ENCODE data around the gene PRELP. TPM values are rescaled to one million over a fixed set of nuclear protein-coding genes. Genes with fewer than 3 reads are reported as not detected.

PRELP gene
- total and polyA plus RNA-seq, 2 of the 8 experiments (the other 6 are each of a cell fraction or from before 2014, with no cell fraction given): 0.13 to 0.23 TPM

GRCh38 chr1:203492082-203492747, 16.6 kb downstream of the PRELP start:
- no peaks in the 10 kb centered on the region for H3K23me2 ChIP-seq (ENCODE audit: low read depth, low read length)
- no peaks in the 10 kb centered on the region for H4K20me1 ChIP-seq (replicated peaks in 1 of 2; ENCODE audit: control insufficient read depth in 1 of 2, insufficient read depth in 2 of 2, low read length in 2 of 2)
- no peak overlapping the region for H4K5ac ChIP-seq (ENCODE audit: insufficient read length, low read depth, low read length)
- no peak overlapping the region for H3K4ac ChIP-seq (replicated peaks; ENCODE audit: insufficient read length, low read depth, low read length)
- 0 out of 2 replicates have a peak overlapping the region, but pooled peaks have one; percentile 55 for H2BK20ac ChIP-seq (ENCODE audit: low read length)
- no peak overlapping the region for H2BK5ac ChIP-seq (ENCODE audit: low read depth, low read length)
- no peak overlapping the region for H2BK120ac ChIP-seq (replicated peaks; ENCODE audit: low read depth, low read length)
- H2AK5ac ChIP-seq (ENCODE audit: low read depth, low read length): no peak overlapping the region
- WGBS, 2 experiments (ENCODE audit: extremely low coverage in 1 of 2, insufficient coverage in 1 of 2, insufficient read length in 1 of 2, insufficient replicate concordance in 2 of 2, low coverage in 1 of 2, low lambda C conversion rate in 2 of 2, missing lambda C conversion rate in 1 of 2): 69% methylated on average over 7 of the region's 8 CpGs; no CpG with 5 or more reads in 1 of the 2 experiments
- H3K27me3 ChIP-seq (replicated peaks in 1 of 4; ENCODE audit: control insufficient read depth in 3 of 4, extremely low read depth in 1 of 4, insufficient read depth in 3 of 4, low read length in 3 of 4): no peaks in the 10 kb centered on the region; a peak in 1 of 7 replicates
- no peak overlapping the region for H2BK15ac ChIP-seq (ENCODE audit: low read length)
- no peaks in the 10 kb centered on the region for H3K79me2 ChIP-seq (ENCODE audit: control insufficient read depth in 1 of 2, insufficient read depth in 2 of 2, low read length in 2 of 2)
- no peak overlapping the region for H2BK12ac ChIP-seq (ENCODE audit: low read depth, low read length)
- no peak overlapping the region for H3K14ac ChIP-seq (ENCODE audit: insufficient read length)
- H4K8ac ChIP-seq (ENCODE audit: extremely low read depth, insufficient read depth, low read length): no peak overlapping the region
- FAIRE-seq (no peak), DNase-seq (ENCODE audit: low read depth in 1 of 2, low spot score in 2 of 2) (no peak)
- peaks cover 0 to 15% (median 6%) of the 10 kb centered on the region in 4 experiments; a peak in 6 of 7 replicates for H3K4me1 ChIP-seq (replicated peaks in 1 of 4; ENCODE audit: control insufficient read depth in 3 of 4, insufficient read depth in 4 of 4, low read length in 3 of 4)
- CTCF ChIA-PET (ENCODE audit: partially characterized antibody): interaction anchor here (0.7 to 7.4 kb wide), 5 partner anchors 17 to 222 kb away, joined by 3 to 188 read pairs (median 4); partner anchors contain the start of gene PRELP
- H2AFZ ChIP-seq (ENCODE audit: low read length): no peak overlapping the region
- H3K9me3 ChIP-seq (ENCODE audit: insufficient read depth in 2 of 2, low read depth in 1 of 2, low read length in 1 of 2): no peaks in the 10 kb centered on the region
- no peak overlapping the region for H3K4me3 ChIP-seq (ENCODE audit: extremely low read depth in 1 of 4, insufficient read depth in 2 of 4, low read depth in 3 of 4, low read length in 4 of 4)
- no peaks in the 10 kb centered on the region for H3K79me1 ChIP-seq (ENCODE audit: low read depth, low read length)
- H3K4me2 ChIP-seq (ENCODE audit: insufficient read depth in 1 of 2, low read depth in 2 of 2, low read length in 2 of 2): no peak overlapping the region; a peak in 1 of 4 replicates
- POLR2A ChIA-PET (ENCODE audit: partially characterized antibody): no interaction called here
- H3K27ac ChIP-seq (ENCODE audit: low read depth, low read length): no peak overlapping the region
- H3K18ac ChIP-seq (ENCODE audit: extremely low read depth, low read length): no peak overlapping the region
- no peak overlapping the region for H4K91ac ChIP-seq (replicated peaks; ENCODE audit: insufficient read length, low read length)
- H3K9ac ChIP-seq (replicated peaks in 1 of 4; ENCODE audit: extremely low read depth in 1 of 4, low read depth in 3 of 4, low read length in 3 of 4): no peak overlapping the region
- H3K36me3 ChIP-seq (ENCODE audit: control insufficient read depth in 2 of 4, insufficient read depth in 4 of 4, low read length in 3 of 4): no peaks in the 10 kb centered on the region
- H3K23ac ChIP-seq (ENCODE audit: insufficient read length): no peak overlapping the region
- H3K56ac ChIP-seq (replicated peaks; ENCODE audit: insufficient read length, low read depth, low read length): no peak overlapping the region
- TF ChIP-seq KDM4A (IDR thresholded peaks at IDR 0.05; ENCODE audit: low read depth, low read length, severe bottlenecking) (no peak), USF2 (IDR thresholded peaks at IDR 0.05; ENCODE audit: low read length) (no peak), SRF (IDR thresholded peaks at IDR 0.05; ENCODE audit: low read depth, low read length) (no peak), ZNF274 (IDR thresholded peaks at IDR 0.05; ENCODE audit: borderline replicate concordance, extremely low read depth, low read length) (no peak), SP4 (IDR thresholded peaks at IDR 0.05; ENCODE audit: low read length) (no peak), BCL11A (IDR thresholded peaks at IDR 0.05; ENCODE audit: low read depth in 2 of 2, low read length in 2 of 2) (no peak), EP300 (IDR thresholded peaks at IDR 0.05; ENCODE audit: borderline replicate concordance in 1 of 2, low read depth in 2 of 2, low read length in 2 of 2) (no peak), RAD21 (IDR thresholded peaks at IDR 0.05 in 1 of 2, conservative IDR thresholded peaks at IDR 0.05 in 1 of 2; ENCODE audit: low read depth in 2 of 2, low read length in 2 of 2) (no peak), MAX (IDR thresholded peaks at IDR 0.05) (no peak), SIRT6 (IDR thresholded peaks at IDR 0.05; ENCODE audit: low read length) (no peak), CTBP2 (IDR thresholded peaks at IDR 0.05; ENCODE audit: borderline replicate concordance, insufficient read depth, insufficient read length, low read length) (no peak)
